ENCODE results near the gene GPC6. TPM values are rescaled to one million over a fixed set of nuclear protein-coding genes. Genes with fewer than 3 reads are reported as not detected.

Gene GPC6
- total and polyA plus RNA-seq, 2 donors (not counting 3 experiments of a cell fraction or from before 2014, with no cell fraction given) = 0.01 TPM; not detected in 1

GRCh38 chr13:93561576-93562225, 335.1 kb downstream of the GPC6 start:
- FAIRE-seq (no peak), DNase-seq (ENCODE audit: low read depth, low spot score) (no peak)
- no peak overlapping the region for H3K4me3 ChIP-seq (replicated peaks in 1 of 3; ENCODE audit: insufficient read depth in 1 of 3, low read depth in 1 of 3, low read length in 3 of 3)
- H3K4me2 ChIP-seq (ENCODE audit: insufficient read depth, low read length) = no peak overlapping the region
- no peaks in the 10 kb centered on the region for H3K4me1 ChIP-seq (ENCODE audit: control insufficient read depth, extremely low read depth, insufficient read depth, low read length)
- dilution Hi-C loops (cut with MboI; ENCODE audit: extremely low pct_ligation_motif_present, low sequenced_read_pairs) = no loop called here
- H3K79me2 ChIP-seq (ENCODE audit: control insufficient read depth, insufficient read depth, low read length) = no peaks in the 10 kb centered on the region
- H4K20me1 ChIP-seq (replicated peaks; ENCODE audit: control insufficient read depth, extremely low read depth, insufficient read depth, low read length) = no peaks in the 10 kb centered on the region
- intact Hi-C loops (cut with micrococcal nuclease) = no loop called here
- TF ChIP-seq EZH2 (IDR thresholded peaks at IDR 0.05; ENCODE audit: borderline replicate concordance, low read depth, low read length, severe bottlenecking) = no peak
- no peak for TF ChIP-seq GATA2 (IDR thresholded peaks at IDR 0.05; ENCODE audit: insufficient read depth, insufficient read length, low read depth, low read length)
- no peak for TF ChIP-seq MAX (IDR thresholded peaks at IDR 0.05; ENCODE audit: insufficient read depth, insufficient read length)
- TF ChIP-seq JUN (IDR thresholded peaks at IDR 0.05; ENCODE audit: borderline replicate concordance, insufficient read depth, insufficient read length, low read depth) = no peak
- TF ChIP-seq FOS (IDR thresholded peaks at IDR 0.05; ENCODE audit: borderline replicate concordance, insufficient read depth, low read length) = no peak
- no peak for TF ChIP-seq MYC (IDR thresholded peaks at IDR 0.05; ENCODE audit: low read depth, low read length)
- no peak for TF ChIP-seq POLR2AphosphoS5 (IDR thresholded peaks at IDR 0.05; ENCODE audit: insufficient read depth, low read depth, low read length)
- no peak for TF ChIP-seq POLR2A (IDR thresholded peaks at IDR 0.05; ENCODE audit: low read depth, low read length)
- CTCF ChIA-PET = no interaction called here
- BruUV-seq (replicated peaks) = no TSS peak
- no peaks in the 10 kb centered on the region for H3K36me3 ChIP-seq (ENCODE audit: control insufficient read depth in 2 of 2, extremely low read depth in 1 of 2, insufficient read depth in 2 of 2, low read length in 2 of 2)
- no peaks in the 10 kb centered on the region for H3K9me1 ChIP-seq (replicated peaks; ENCODE audit: control insufficient read depth, extremely low read depth, insufficient read depth, low read length)
- POLR2A ChIA-PET = no interaction called here
- H3K9ac ChIP-seq (replicated peaks; ENCODE audit: extremely low read depth, insufficient read depth, low read length) = no peak overlapping the region
- H3K9me3 ChIP-seq (replicated peaks; ENCODE audit: control insufficient read depth, insufficient read depth, low read length) = peaks cover 2% of the 10 kb centered on the region
- no peak overlapping the region for H3K27ac ChIP-seq (ENCODE audit: insufficient read depth, low read depth, low read length)
- H2AFZ ChIP-seq (ENCODE audit: low read depth, low read length) = no peak overlapping the region
- no peaks in the 10 kb centered on the region for H3K27me3 ChIP-seq (ENCODE audit: control insufficient read depth in 2 of 2, insufficient read depth in 2 of 2, low read length in 2 of 2)

- Histone ChIP-seq H3K79me2 (ENCODE audit: control insufficient read depth, insufficient read depth, low read length) (no peaks in the 10 kb centered on the region), H2AFZ (ENCODE audit: low read depth, low read length) (no peak overlapping the region), H3K36me3 (ENCODE audit: control insufficient read depth in 2 of 2, extremely low read depth in 1 of 2, insufficient read depth in 2 of 2, low read length in 2 of 2) (no peaks in the 10 kb centered on the region), H3K27ac (ENCODE audit: insufficient read depth, low read depth, low read length) (no peak overlapping the region), H3K4me3 (replicated peaks in 1 of 3; ENCODE audit: insufficient read depth in 1 of 3, low read depth in 1 of 3, low read length in 3 of 3) (no peak overlapping the region), H3K4me1 (ENCODE audit: control insufficient read depth, extremely low read depth, insufficient read depth, low read length) (no peaks in the 10 kb centered on the region), H3K4me2 (ENCODE audit: insufficient read depth, low read length) (no peak overlapping the region), H3K9ac (replicated peaks; ENCODE audit: extremely low read depth, insufficient read depth, low read length) (no peak overlapping the region), H3K27me3 (ENCODE audit: control insufficient read depth in 2 of 2, insufficient read depth in 2 of 2, low read length in 2 of 2) (no peaks in the 10 kb centered on the region), H4K20me1 (replicated peaks; ENCODE audit: control insufficient read depth, extremely low read depth, insufficient read depth, low read length) (no peaks in the 10 kb centered on the region), H3K9me1 (replicated peaks; ENCODE audit: control insufficient read depth, extremely low read depth, insufficient read depth, low read length) (no peaks in the 10 kb centered on the region), H3K9me3 (replicated peaks; ENCODE audit: control insufficient read depth, insufficient read depth, low read length) (peaks cover 2% of the 10 kb centered on the region)
- no TSS peak for BruUV-seq (replicated peaks)
- ChIA-PET POLR2A (no interaction called here), CTCF (no interaction called here)
- DNase-seq (ENCODE audit: low read depth, low spot score) (no peak), FAIRE-seq (no peak)
- intact Hi-C loops (cut with micrococcal nuclease) (no loop called here), dilution Hi-C loops (cut with MboI; ENCODE audit: extremely low pct_ligation_motif_present, low sequenced_read_pairs) (no loop called here)
- TF ChIP-seq GATA2 (IDR thresholded peaks at IDR 0.05; ENCODE audit: insufficient read depth, insufficient read length, low read depth, low read length) (no peak), CTCF (IDR thresholded peaks at IDR 0.05; ENCODE audit: extremely low read depth in 1 of 2, insufficient read depth in 1 of 2, low read depth in 1 of 2, low read length in 2 of 2) (no peak), JUN (IDR thresholded peaks at IDR 0.05; ENCODE audit: borderline replicate concordance, insufficient read depth, insufficient read length, low read depth) (no peak), POLR2AphosphoS5 (IDR thresholded peaks at IDR 0.05; ENCODE audit: insufficient read depth, low read depth, low read length) (no peak)
These were observed 336.1 kb downstream of the GPC6 start for GRCh38 chr13:93562676-93563075.

All from endothelial cell of umbilical vein (primary cell).